Measurements from ENCODE around the gene TSPAN14. TPM values are rescaled to one million over a fixed set of nuclear protein-coding genes. Genes with fewer than 3 reads are reported as not detected.

The TSPAN14 gene
- total and polyA plus RNA-seq, 2 of the 13 experiments (the other 11 are each of a cell fraction or from before 2014, with no cell fraction given), result 24.1 to 80.6 TPM

GRCh38 chr10:80443531-80443974, 10.6 kb upstream of the TSPAN14 start (continued):
- no peak for TF ChIP-seq HNF4G (IDR thresholded peaks at IDR 0.05; ENCODE audit: borderline replicate concordance, low read depth, low read length)
- TF ChIP-seq HNF4G (CRISPR knock-in tag; IDR thresholded peaks at IDR 0.05; ENCODE audit: borderline replicate concordance, low read depth), result no peak
- no peak for TF ChIP-seq TBL1XR1 (IDR thresholded peaks at IDR 0.05; ENCODE audit: borderline replicate concordance, low read length, partially characterized antibody)
- peak; percentile 16; the same call in 1 of the 2 replicates for TF ChIP-seq SAP130 (CRISPR knock-in tag; IDR thresholded peaks at IDR 0.05; ENCODE audit: low read depth)
- no peak for TF ChIP-seq RBM39 (IDR thresholded peaks at IDR 0.05; ENCODE audit: low read depth, low read length, poor library complexity, severe bottlenecking)
- TF ChIP-seq SMC3 (IDR thresholded peaks at IDR 0.05; ENCODE audit: low read length), result peak; percentile 82
- no peak for TF ChIP-seq CHD4 (IDR thresholded peaks at IDR 0.05; ENCODE audit: borderline replicate concordance, low read length)
- TF ChIP-seq, protein P1, sequence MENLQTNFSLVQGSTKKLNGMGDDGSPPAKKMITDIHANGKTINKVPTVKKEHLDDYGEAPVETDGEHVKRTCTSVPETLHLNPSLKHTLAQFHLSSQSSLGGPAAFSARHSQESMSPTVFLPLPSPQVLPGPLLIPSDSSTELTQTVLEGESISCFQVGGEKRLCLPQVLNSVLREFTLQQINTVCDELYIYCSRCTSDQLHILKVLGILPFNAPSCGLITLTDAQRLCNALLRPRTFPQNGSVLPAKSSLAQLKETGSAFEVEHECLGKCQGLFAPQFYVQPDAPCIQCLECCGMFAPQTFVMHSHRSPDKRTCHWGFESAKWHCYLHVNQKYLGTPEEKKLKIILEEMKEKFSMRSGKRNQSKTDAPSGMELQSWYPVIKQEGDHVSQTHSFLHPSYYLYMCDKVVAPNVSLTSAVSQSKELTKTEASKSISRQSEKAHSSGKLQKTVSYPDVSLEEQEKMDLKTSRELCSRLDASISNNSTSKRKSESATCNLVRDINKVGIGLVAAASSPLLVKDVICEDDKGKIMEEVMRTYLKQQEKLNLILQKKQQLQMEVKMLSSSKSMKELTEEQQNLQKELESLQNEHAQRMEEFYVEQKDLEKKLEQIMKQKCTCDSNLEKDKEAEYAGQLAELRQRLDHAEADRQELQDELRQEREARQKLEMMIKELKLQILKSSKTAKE (CRISPR knock-in tag; IDR thresholded peaks at IDR 0.05; ENCODE audit: borderline replicate concordance), result no peak
- peak; percentile 40; the same call in 1 of the 2 replicates for TF ChIP-seq HNF4A (CRISPR knock-in tag; IDR thresholded peaks at IDR 0.05)

DNA sequence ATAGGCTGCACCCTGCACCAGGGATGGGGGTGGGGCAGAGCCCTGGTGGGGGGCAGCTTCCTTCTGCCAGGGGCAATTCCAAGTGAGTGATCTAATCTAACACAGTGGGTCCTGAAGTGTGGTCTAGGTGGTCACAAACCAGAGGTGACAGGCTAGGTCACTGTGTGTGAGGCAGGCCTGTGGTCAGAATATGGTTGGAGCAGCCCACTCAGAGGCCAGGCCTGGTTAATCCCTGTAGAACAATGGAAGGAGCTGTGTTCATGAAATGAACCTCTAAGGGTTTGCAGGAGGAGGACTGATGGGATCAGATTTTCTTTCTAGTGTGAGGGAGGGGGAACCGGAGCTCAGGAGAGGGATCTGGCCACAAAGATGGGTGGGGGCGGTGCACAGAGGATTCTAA, 10.0 kb upstream of the TSPAN14 start:
- no peaks in the 10 kb centered on the region for H4K20me1 ChIP-seq (ENCODE audit: insufficient read depth, low read length)
- ChIA-PET POLR2A (interaction anchor here (1.0 to 3.5 kb wide), 4 partner anchors 36 to 63 kb away, joined by 3 to 28 read pairs (median 8); partner anchors contain the start of gene PRXL2A), CTCF (ENCODE audit: low intra/inter-chr PET ratio, low total read pairs) (interaction anchor here (0.7 to 4.5 kb wide), 8 partner anchors 17 to 124 kb away, joined by 3 to 65 read pairs (median 6); no protein-coding TSS in a partner anchor)
- peak; percentile 7 for ATAC-seq
- H3K4me1 ChIP-seq (ENCODE audit: insufficient read depth, low read length), result peaks cover 46% of the 10 kb centered on the region
- DNase-seq (ENCODE audit: low spot score), result no peak
- H3K4me2 ChIP-seq (ENCODE audit: low read depth, low read length), result peak overlapping the region; percentile 37
- H3K27me3 ChIP-seq (ENCODE audit: control insufficient read depth in 1 of 2, insufficient read depth in 2 of 2, low read length in 2 of 2), result no peaks in the 10 kb centered on the region
- no peaks in the 10 kb centered on the region for H3K36me3 ChIP-seq (replicated peaks in 1 of 2; ENCODE audit: control insufficient read depth in 1 of 2, insufficient read depth in 2 of 2, low read length in 2 of 2)
- H2AFZ ChIP-seq (ENCODE audit: low read length), result no peak overlapping the region
- H3K27ac ChIP-seq (ENCODE audit: extremely low read length, insufficient read depth, low read length), result no peak overlapping the region
- WGBS (ENCODE audit: low lambda C conversion rate), result 18% methylated on average over 2 of the region's 2 CpGs
- H3K4me3 ChIP-seq (replicated peaks in 1 of 3; ENCODE audit: insufficient read depth in 1 of 3, low read depth in 2 of 3, low read length in 3 of 3), result no peak overlapping the region
- no peaks in the 10 kb centered on the region for H3K79me2 ChIP-seq (ENCODE audit: insufficient read depth, low read length)
- in situ Hi-C loops (cut with HindIII; ENCODE audit: extremely low pct_ligation_motif_present, low pct_unique_long_range_greater_than_20kb) (loop anchor here (5.0 kb wide), 1 partner anchor 57 kb away; no protein-coding TSS in a partner anchor), intact Hi-C loops (cut with micrococcal nuclease; ENCODE audit: unreplicated experiment) (loop anchor here (1.0 to 10.0 kb wide), 7 partner anchors 37 to 481 kb away; partner anchors contain the start of gene PRXL2A)
- no TSS peak for BruUV-seq (replicated peaks)
- FAIRE-seq, result no peak
- H3K9me3 ChIP-seq (ENCODE audit: low read length), result no peaks in the 10 kb centered on the region
- H3K9ac ChIP-seq (ENCODE audit: insufficient read depth, low read depth, low read length), result no peak overlapping the region
- TF ChIP-seq AHR (CRISPR knock-in tag; IDR thresholded peaks at IDR 0.05) (no peak), MXD1 (CRISPR knock-in tag; IDR thresholded peaks at IDR 0.05) (0 out of 2 replicates have a peak, but pooled peaks have one; percentile 38), ZFP36 (IDR thresholded peaks at IDR 0.05; ENCODE audit: borderline replicate concordance, low read depth, low read length, partially characterized antibody) (no peak), ZFX (CRISPR knock-in tag; IDR thresholded peaks at IDR 0.05; ENCODE audit: low read depth) (no peak)
- TF ChIP-seq, protein P2, sequence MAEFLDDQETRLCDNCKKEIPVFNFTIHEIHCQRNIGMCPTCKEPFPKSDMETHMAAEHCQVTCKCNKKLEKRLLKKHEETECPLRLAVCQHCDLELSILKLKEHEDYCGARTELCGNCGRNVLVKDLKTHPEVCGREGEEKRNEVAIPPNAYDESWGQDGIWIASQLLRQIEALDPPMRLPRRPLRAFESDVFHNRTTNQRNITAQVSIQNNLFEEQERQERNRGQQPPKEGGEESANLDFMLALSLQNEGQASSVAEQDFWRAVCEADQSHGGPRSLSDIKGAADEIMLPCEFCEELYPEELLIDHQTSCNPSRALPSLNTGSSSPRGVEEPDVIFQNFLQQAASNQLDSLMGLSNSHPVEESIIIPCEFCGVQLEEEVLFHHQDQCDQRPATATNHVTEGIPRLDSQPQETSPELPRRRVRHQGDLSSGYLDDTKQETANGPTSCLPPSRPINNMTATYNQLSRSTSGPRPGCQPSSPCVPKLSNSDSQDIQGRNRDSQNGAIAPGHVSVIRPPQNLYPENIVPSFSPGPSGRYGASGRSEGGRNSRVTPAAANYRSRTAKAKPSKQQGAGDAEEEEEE (CRISPR knock-in tag; IDR thresholded peaks at IDR 0.05; ENCODE audit: borderline replicate concordance), result no peak
- TF ChIP-seq, protein P3, sequence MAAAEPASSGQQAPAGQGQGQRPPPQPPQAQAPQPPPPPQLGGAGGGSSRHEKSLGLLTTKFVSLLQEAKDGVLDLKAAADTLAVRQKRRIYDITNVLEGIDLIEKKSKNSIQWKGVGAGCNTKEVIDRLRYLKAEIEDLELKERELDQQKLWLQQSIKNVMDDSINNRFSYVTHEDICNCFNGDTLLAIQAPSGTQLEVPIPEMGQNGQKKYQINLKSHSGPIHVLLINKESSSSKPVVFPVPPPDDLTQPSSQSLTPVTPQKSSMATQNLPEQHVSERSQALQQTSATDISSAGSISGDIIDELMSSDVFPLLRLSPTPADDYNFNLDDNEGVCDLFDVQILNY (CRISPR knock-in tag; conservative IDR thresholded peaks at IDR 0.05), result no peak
